Measurements from ENCODE around the gene GNAL. TPM values are rescaled to one million over a fixed set of nuclear protein-coding genes. Genes with fewer than 3 reads are reported as not detected.
A peak's percentile ranks its signal among the peaks of the same experiment; 100 is the strongest.

Gene GNAL
- total RNA-seq, 1 experiment from 2014 or later = 1.6 TPM

DNA sequence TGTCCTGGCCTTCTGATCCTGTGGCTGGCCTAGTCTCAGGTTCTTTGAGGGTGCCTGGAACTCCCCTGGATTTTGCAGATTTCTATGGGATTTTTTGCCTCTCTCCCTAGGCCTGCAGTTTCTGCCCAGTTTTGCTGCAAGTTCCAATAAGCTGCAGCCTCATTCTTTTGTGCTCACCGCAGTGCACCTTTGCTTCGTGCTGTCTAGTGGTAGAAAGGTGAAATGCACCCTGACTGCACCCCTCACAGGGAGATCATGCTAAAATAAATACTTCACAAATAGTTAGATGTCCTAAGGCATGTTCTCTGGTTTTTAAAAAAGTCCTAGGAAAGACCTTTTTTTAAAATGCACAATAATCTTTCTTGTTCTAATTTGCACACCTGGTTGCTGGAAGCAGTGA, 72.5 kb downstream of the GNAL start:
- DNase-seq (ENCODE audit: low spot score) = no peak

DNA sequence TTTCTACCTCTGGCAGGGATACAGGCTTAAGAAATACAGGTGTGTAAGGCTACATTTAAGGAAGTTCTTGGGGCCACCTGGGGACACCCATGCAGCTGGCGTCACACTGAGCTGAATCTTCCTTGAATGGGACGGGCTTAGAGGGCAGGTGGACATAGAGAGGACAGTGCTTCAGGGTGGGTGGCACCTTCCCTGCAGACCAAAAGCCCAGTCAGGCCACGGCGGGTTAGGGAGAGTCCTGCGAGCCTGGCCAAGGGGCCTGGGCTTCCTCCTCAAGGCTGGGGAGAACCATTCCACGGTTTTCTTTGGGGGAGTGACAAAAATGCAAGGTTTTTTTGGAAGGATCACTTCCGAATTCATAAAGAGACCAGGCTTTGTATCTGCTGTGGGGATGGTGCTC, 73.4 kb downstream of the GNAL start:
- DNase-seq (ENCODE audit: low spot score) = no peak

- no peak for DNase-seq (ENCODE audit: low spot score)
Measured at GRCh38 chr18:11767329-11767728, 78.3 kb downstream of the GNAL start.

DNA sequence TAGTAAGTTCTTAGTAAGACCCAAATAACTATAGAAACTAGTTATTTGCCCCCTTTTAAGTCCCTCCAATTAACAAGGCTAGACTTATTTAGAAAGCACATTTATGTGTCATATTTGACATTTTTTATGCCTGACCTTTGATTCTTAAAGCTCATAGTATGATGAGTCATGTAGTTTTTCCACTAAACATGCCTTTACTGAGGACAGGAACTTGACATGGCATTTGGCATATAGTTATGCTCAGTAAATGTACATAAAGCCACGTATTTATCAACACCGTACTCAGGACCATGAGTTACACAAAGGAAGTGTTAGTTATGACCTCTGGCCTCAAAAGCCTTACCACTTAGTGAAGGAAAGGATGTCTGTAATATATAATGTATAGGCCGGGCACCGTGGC, 78.9 kb downstream of the GNAL start:
- no peak for DNase-seq (ENCODE audit: low spot score)

GRCh38 chr18:11775436-11776174, 86.5 kb downstream of the GNAL start:
- DNase-seq (ENCODE audit: low spot score) = no peak

- DNase-seq (ENCODE audit: low spot score) = no peak
Measured at GRCh38 chr18:11780042-11780441, 91.0 kb downstream of the GNAL start.

DNA sequence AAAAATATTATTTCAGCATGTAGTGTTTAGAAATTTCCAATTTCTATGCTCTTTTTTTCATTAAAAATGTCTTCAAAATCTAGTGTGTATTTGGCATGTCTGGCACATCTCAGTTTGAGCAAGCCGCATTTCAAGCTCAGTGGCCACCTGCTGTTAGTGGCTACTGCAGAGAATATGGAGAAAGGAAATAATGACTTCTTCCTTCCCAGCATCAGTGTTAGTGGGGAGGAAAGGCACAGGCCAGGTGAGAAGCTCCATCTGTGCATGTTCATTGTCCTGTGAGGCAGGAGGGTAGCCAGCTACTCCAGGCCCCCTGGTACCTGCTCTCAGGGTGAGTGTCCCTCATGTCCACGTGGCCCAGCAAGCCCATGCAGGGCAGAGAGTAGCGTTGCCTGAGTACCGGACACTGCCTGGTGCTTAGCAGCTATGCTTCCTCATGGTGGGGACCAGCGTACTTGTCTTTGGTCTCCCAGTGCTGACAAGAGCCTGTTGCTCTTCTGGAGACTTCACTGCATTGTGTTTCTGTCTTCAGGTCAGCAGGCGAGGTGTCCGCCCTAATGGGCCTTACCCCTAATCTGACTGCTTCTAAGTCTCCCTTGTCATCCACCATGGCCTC, 94.8 kb downstream of the GNAL start:
- DNase-seq (ENCODE audit: low spot score) = no peak

- DNase-seq (ENCODE audit: low spot score) = no peak
Measured at GRCh38 chr18:11784674-11785304, 95.7 kb downstream of the GNAL start.

DNA sequence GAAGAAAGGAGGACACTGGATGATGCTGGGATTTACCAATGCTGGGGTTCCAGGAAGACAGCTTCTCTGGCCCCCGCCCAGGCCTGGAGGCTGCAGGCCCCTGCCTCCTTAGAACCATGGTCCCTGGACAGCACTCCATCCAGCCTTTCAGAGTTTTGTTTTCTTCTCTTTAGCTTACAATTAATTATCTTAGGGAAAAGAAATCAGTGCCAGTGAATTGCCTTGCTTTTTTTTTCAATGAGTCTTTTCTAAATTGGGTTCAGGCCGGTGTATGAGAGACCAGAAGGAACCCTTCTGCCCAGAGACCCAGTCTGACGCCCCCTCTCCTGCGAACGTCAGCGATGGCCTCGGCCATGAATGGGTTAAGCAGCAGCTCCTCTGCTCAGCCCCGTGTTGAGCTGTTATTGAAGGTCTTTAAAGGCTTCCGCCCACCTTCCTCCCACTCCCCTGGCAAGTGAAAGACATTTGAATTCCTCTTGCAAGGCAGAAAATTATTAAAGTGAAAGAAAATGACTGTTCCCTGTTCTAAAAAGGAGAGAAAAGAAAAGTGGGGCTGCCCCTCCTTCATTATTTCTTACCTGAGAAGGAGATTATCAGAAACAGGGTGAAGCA, 96.5 kb downstream of the GNAL start:
- DNase-seq (ENCODE audit: low spot score) = no peak

GRCh38 chr18:11789716-11790510, 100.8 kb downstream of the GNAL start:
- no peak for DNase-seq (ENCODE audit: low spot score)

DNA sequence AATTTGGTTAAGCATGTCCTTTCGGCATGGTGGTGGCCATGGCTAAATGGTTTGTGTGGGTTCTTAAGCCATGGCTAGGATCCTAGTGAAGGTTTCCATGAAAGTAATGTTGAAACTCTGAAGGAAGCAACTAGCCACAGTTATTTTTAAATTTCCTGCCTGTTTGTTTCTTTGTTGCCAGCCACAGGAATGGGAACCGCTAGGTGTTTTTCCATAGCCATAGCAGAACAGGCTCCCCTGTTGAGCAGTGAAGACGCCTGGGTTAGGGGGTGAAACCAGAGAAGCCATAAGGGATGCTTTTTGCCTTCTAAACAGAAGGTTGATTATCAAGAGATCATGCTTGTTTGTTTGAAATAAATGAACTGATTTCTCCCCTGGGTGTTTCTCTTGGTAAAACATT, 102.1 kb downstream of the GNAL start:
- no peak for DNase-seq (ENCODE audit: low spot score)

DNA sequence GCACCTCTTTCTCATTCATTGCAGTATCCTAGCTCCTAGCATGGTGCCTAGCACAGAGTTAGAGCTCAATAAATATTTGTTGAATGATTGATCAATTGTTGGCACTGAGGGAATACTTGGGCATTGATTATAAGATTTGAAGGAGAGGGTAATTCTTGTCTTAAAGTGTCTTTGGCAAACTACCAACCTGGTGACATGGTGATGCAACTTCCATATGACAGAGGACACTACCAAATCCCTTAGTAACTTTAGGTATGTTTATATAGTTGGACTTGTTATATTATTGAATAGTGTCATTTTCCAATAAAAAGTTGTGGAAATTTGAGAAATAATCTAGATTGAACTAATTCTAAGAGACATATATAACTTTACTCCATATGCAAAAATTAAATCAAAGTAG, 103.6 kb downstream of the GNAL start:
- DNase-seq (ENCODE audit: low spot score) = no peak

GRCh38 chr18:11794195-11794594, 105.1 kb downstream of the GNAL start:
- no peak for DNase-seq (ENCODE audit: low spot score)

DNA sequence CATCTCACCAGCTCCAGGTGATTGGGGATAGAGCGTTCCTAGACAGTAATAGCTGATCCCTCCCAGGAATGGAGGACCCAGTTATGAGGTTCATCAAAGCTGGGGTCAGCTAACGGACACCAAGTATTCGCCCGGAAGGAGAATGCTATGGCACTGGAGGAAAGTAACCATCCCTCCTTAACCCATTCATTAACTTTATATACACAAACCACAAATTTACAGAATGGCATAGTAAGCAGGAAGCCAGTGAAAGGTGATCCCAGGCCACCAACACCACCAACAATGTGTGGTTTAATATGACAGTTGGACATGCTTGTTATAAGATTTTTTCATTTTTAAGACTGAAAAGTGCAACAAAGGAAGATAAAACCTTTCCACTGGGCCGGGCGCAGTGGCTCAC, 106.9 kb downstream of the GNAL start:
- DNase-seq (ENCODE audit: low spot score) = no peak

DNA sequence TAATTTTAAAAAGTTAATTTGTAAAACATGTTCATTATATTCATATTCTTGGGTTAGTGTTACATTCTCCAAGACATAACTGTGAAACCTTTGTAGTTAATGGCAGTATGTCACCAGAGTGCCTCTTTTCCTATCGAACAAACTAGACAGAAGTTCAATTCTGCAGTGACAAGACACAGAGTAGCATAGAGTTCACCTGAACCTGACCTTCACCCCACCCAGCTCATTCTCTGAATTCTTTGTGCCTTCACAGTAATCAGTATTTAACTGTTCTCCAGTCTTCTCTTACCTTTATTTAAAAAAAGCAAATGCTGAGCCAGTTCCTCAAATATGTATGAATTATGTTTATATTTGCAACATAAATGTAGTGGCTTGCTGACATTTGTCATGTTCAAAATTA, 109.2 kb downstream of the GNAL start:
- DNase-seq (ENCODE audit: low spot score) = no peak

- DNase-seq (ENCODE audit: low spot score) = no peak
Measured at GRCh38 chr18:11799066-11799465, 110.0 kb downstream of the GNAL start.

DNA sequence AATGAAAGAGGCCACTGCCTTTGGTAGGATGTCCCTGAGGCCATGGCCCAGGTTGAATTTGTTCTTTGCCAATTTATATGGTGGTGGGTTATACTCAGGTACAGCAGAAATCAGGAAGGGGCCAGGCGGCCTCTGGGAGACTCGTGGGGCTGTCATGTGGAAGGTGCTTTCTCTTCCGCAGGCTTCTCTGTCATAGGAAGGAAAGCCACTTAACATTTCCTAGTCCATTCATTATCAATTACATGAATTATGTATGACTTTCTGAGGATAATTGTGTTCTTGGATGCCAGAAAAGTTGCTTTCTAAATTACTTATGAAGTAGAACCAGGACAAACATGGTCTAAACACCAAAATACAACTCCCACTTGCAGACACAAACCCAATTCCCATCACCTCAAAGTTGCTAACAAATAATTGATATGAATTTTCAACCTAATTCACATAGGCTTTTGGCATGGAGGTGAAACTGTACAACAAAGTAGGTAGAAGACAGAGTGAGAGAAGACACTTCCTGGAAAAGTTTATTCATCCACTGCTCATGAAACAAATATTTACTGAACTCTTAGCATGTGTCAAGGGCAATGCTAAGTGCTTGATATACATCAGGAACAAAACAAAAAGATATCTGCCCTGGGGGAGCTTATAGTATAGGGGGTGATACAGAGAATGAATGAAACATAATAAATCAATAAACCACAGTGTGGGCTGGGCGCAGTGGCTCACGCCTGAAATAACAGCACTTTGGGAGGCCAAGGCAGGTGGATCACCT, 111.7 kb downstream of the GNAL start:
- DNase-seq (ENCODE audit: low spot score) = no peak

- DNase-seq (ENCODE audit: low spot score) = no peak
Measured at GRCh38 chr18:11801573-11801972, 112.5 kb downstream of the GNAL start.

DNA sequence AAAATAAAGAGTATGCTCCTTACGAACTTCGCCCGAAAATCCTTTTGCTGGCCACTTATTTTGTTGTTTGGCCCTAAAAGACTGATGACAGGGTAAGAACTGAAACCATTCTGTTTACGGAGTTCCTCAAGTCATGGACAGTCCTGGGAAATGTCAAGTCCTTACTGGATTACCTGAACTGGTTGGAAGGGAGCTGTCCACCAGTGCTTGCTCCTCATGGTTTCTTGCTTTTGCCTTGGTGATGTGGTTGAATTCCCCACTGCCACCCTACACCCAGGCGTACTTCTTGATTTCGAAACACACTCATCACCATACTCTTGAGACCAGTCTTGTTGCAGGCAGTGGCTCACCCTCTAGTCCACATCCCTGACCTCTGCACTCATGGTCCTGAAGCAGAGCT, 113.1 kb downstream of the GNAL start:
- DNase-seq (ENCODE audit: low spot score) = no peak

DNA sequence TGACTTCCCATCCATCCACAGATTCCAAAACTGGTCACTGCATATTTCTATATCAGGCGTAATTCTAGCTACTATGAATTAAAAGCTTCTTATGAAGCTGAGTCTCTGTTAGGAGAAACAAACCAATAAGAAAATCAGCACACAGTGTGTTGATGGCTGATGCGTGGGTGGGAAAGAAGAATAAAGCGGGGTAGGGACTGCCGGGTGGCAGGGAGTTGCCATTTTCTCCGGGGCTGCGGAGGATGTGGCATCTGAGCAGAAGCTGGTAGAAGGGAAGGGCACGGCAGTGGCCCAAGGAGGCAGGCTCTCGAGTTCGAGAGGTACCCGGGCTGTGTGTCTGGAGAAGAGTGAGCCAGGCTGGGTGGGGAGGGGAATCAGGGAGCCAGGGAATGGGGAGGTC, 113.5 kb downstream of the GNAL start:
- DNase-seq (ENCODE audit: low spot score) = no peak

DNA sequence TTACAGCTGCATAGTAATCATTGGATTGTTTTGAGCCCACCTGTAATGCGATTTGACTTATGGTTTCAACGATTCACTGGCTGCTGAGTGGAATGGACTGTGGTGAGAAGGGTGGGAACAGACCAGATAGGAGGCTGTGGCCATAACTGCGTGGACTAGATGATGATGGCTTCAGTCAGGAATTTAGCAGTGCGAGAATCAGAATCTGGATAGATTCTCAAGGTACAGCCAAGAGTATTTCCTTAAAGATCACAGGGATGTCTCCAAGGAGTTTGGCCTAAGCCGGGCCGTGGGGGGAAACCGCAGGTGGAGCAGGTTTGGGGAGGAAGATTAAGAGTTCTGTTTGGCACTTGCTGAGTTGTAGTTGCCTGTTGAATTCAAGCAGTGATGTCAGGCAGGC, 118.2 kb downstream of the GNAL start:
- peak; percentile 11 for DNase-seq (ENCODE audit: low spot score)
